ENCODE data around the gene WWOX.

- no peak for TF ChIP-seq EZH2 (IDR thresholded peaks at IDR 0.05; ENCODE audit: low read length, unreplicated experiment)
- no peak for TF ChIP-seq CTCF (conservative IDR thresholded peaks at IDR 0.05; ENCODE audit: low read depth, low read length)
- no peak for TF ChIP-seq EZH2phosphoT487 (IDR thresholded peaks at IDR 0.05; ENCODE audit: borderline replicate concordance, low read length)
Measured at GRCh38 chr16:78571434-78571833, 472.0 kb downstream of the WWOX start.
